Heart left ventricle (tissue), 16 donors: Measurements from ENCODE around the gene PLPPR1. TPM values are rescaled to one million over a fixed set of nuclear protein-coding genes. Genes with fewer than 3 reads are reported as not detected.
A peak's percentile ranks its signal among the peaks of the same experiment; 100 is the strongest.

Experiments
- ATAC-seq, 4 donors: fragments of 200-7000 bp; cut with Tn5 transposase; one replicate each; pipeline ENCODE4 v1.9.1; 2020 to 2022; ENCODE audit warnings: moderate library complexity in 4 of 4, mild to moderate bottlenecking in 3 of 4, moderate number of reproducible peaks in 1 of 4
- DNase-seq, 5 donors: peaks; one replicate each; pipeline ENCODE4 v3.0.0-alpha.2; 2020
- H3K27ac ChIP-seq, 12 donors: fragments of 200-600 bp; sonication (generic) in 4 of 12; one replicate each; pipeline versions ENCODE4 v1.5.0 to v1.8.0; 2016 to 2022; ENCODE audit warnings: mild to moderate bottlenecking in 2 of 12
- H3K27me3 ChIP-seq, 9 donors: fragments of 200-600 bp; sonication (generic) in 2 of 9; one replicate each; pipeline versions ENCODE4 v1.5.1 to v1.8.0; 2016 to 2022; ENCODE audit warnings: mild to moderate bottlenecking in 3 of 9
- H3K36me3 ChIP-seq, 9 donors: fragments of 200-600 bp; sonication (generic) in 2 of 9; one replicate each; pipeline versions ENCODE4 v1.5.0 to v1.8.0; 2018 to 2022; ENCODE audit warnings: mild to moderate bottlenecking in 2 of 9
- H3K4me1 ChIP-seq, 12 donors: fragments of 200-600 bp; sonication (generic) in 4 of 12; one replicate each; pipeline versions ENCODE4 v1.5.0 to v1.8.0; 2016 to 2022; ENCODE audit warnings: mild to moderate bottlenecking in 3 of 12
- H3K4me3 ChIP-seq, 12 donors: fragments of 200-600 bp; sonication (generic) in 4 of 12; one replicate each; pipeline versions ENCODE4 v1.5.0 to v1.8.0; 2017 to 2022; ENCODE audit warnings: mild to moderate bottlenecking in 9 of 12, moderate library complexity in 4 of 12
- H3K9me3 ChIP-seq, 12 donors: fragments of 200-600 bp; sonication (generic) in 4 of 12; one replicate each; pipeline versions ENCODE4 v1.5.0 to v1.8.0; 2016 to 2022; ENCODE audit warnings: mild to moderate bottlenecking in 1 of 12
- POLR2A ChIP-seq, 2 donors: fragments of 450-650 bp; IDR thresholded peaks; one replicate each; pipeline ENCODE4 v1.6.1; 2017; ENCODE audit warnings: antibody characterized with exemption in 2 of 2, mild to moderate bottlenecking in 2 of 2, moderate library complexity in 2 of 2
- WGBS, 4 donors: extraction: QIAGEN DNeasy Blood & Tissue Kit in 2 of 4; methylation state at CpG; one replicate each; pipeline versions ENCODE4 v1.1.5 to v1.1.7; 2013 to 2018; 5-methylcytosine and 5-hydroxymethylcytosine counted together
- intact Hi-C, 10 donors: fragments of 100-400 bp; cut with DNase I; formaldehyde crosslinking; loops; one replicate each; pipeline versions ENCODE4 v1.11.1 to v1.14.2; 2022
- polyA plus RNA-seq, 2 donors: library from polyadenylated mRNA; stranded (reverse); fragments of 200-250 nt; gene quantifications; one replicate each; pipeline ENCODE4 v1.2.3, GENCODE V29; 2013
- total RNA-seq, 9 donors: library from RNA; depleted of rRNA in 2 of 9; stranded (reverse); fragments of >200 nt in 2 of 9; fragmentation: NEBNext Ultra II Directional in 3 of 9; extraction: Animal tissue kit (Norgen Biotek cat#: 25700) in 3 of 9; gene quantifications; one replicate each; pipeline versions ENCODE4 v1.1.0 to v1.2.4, GENCODE V29; 2016 to 2023
- TF ChIP-seq, protein P1 (sequence below), 12 donors: fragments of 200-600 bp; sonication (generic) in 4 of 12; IDR thresholded peaks; one replicate each; pipeline versions ENCODE4 v1.5.0 to v1.8.0; 2018 to 2022; ENCODE audit warnings: antibody characterized with exemption in 12 of 12, mild to moderate bottlenecking in 5 of 12
- donor health status: ischemic (EF 13 %, LVEDD 7.1; RV severe dilation, severe dysfunction).
- donor health status: healthy with polysubstance abuse.
- donor health status: DM: no; HTN: yes; CAD: no.
- donor health status: DM: no; HTN: no; CAD: no.
- donor health status: ischemic (EF 25% LVEDD 6.9; RV normal size, moderate dysfunction).
- donor health status: ischemic (EF 25% LVEDD 5.7; RV mildly dilated, moderate dysfunction).
- donor health status: healthy.
- donor health status: DM: yes; HTN: yes; CAD: no.
- donor health status: ischemic (EF 35%, LVEDD 5.7; RV mildly dilated, moderate dysfunction).
- donor health status: nonischemic (EF 11% LVEDD 7.7; RV severe dilation, severe dysfunction).
- donor health status: DM: yes; HTN: yes; CAD: no.
- donor health status: PGD.
- donor health status: ischemic (EF 29% LVEDD 5.4; RV normal size, mild dysfunction).
- donor health status: nonischemic (EF 23%, LVEDD 6.1; RV moderate dilation, normal function).

Gene PLPPR1
- total and polyA plus RNA-seq, 11 donors = 0.33 TPM; not detected in 10

DNA sequence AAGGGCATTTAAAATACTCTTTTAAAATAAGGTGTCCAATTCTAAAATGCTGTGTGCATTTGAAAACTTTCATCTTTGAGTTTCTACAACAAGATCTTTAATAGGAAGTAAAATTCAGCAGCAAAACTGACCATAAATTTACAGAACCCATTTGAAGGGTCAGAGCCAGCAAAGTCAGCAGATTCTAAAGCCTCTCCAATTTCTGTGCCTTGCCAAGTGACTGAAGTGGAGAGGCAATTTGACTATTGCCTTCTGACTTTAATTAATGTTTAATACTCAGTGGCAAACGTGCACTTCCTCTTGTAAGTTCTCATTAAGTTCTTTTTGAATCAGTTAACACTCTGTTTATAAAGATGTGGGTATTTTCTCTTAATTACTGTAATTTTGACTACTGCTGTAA lies 201.1 kb downstream of the PLPPR1 start:
- no peak for DNase-seq
- intact Hi-C loops = loop anchor here in 8 of 10 donors (5.0 to 10.0 kb wide), 3 partner anchors 512 to 625 kb away; no protein-coding TSS in a partner anchor
- H3K36me3 ChIP-seq = no peaks in the 10 kb centered on the region
- no peak overlapping the region for H3K27ac ChIP-seq
- no peaks in the 10 kb centered on the region for H3K4me1 ChIP-seq
- no peak for ATAC-seq
- no peaks in the 10 kb centered on the region for H3K27me3 ChIP-seq
- peaks cover 0 to 4% (median 0%) of the 10 kb centered on the region in 12 donors for H3K9me3 ChIP-seq
- WGBS, 4 donors = 23 to 30% (median 29%) methylated on average over 1 of the region's 1 CpG
- no peak overlapping the region for H3K4me3 ChIP-seq
- TF ChIP-seq, protein P1, sequence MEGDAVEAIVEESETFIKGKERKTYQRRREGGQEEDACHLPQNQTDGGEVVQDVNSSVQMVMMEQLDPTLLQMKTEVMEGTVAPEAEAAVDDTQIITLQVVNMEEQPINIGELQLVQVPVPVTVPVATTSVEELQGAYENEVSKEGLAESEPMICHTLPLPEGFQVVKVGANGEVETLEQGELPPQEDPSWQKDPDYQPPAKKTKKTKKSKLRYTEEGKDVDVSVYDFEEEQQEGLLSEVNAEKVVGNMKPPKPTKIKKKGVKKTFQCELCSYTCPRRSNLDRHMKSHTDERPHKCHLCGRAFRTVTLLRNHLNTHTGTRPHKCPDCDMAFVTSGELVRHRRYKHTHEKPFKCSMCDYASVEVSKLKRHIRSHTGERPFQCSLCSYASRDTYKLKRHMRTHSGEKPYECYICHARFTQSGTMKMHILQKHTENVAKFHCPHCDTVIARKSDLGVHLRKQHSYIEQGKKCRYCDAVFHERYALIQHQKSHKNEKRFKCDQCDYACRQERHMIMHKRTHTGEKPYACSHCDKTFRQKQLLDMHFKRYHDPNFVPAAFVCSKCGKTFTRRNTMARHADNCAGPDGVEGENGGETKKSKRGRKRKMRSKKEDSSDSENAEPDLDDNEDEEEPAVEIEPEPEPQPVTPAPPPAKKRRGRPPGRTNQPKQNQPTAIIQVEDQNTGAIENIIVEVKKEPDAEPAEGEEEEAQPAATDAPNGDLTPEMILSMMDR (IDR thresholded peaks at IDR 0.05) = no peak
- no peak for TF ChIP-seq POLR2A (IDR thresholded peaks at IDR 0.05)

DNA sequence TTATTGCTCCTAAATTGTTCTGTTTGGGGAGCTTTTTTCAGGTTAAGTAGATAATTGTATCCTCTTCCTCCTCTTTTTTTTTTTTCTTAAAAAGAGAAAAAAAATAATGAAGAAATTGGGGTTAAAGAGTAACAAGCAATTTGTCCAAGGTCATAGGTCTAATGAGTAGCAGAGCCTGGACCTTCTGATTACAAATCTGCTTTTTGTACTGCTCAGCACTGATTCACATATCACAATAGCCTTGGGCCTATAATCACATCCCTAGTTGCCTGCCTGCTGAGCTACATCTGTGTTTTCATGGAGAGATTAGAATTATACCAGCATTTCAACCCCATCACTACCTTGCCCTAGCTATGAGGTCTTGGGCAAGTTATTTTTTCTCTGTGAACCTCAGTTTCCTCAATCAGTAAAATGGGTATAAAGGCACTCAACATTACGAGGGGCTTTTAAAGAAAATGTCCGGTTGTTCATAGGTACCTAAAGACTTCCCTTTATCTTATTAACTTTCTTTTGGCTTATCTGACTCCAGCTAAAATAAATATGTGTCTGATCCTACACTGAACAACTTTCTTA lies 204.0 kb downstream of the PLPPR1 start:
- Histone ChIP-seq H3K36me3 (no peaks in the 10 kb centered on the region), H3K27ac (no peak overlapping the region), H3K9me3 (peaks cover 0 to 4% (median 0%) of the 10 kb centered on the region in 12 donors), H3K4me1 (no peaks in the 10 kb centered on the region), H3K4me3 (no peak overlapping the region), H3K27me3 (peaks cover 0 to 3% (median 0%) of the 10 kb centered on the region in 9 donors)
- no peak for TF ChIP-seq POLR2A (IDR thresholded peaks at IDR 0.05)
- TF ChIP-seq, protein P1 (IDR thresholded peaks at IDR 0.05) = no peak
- ATAC-seq = no peak
- intact Hi-C loops = loop anchor here in 8 of 10 donors (5.0 to 10.0 kb wide), 3 partner anchors 515 to 628 kb away; no protein-coding TSS in a partner anchor
- WGBS, 4 donors = 93 to 98% (median 96%) methylated on average over 2 of the region's 2 CpGs
- no peak for DNase-seq

DNA sequence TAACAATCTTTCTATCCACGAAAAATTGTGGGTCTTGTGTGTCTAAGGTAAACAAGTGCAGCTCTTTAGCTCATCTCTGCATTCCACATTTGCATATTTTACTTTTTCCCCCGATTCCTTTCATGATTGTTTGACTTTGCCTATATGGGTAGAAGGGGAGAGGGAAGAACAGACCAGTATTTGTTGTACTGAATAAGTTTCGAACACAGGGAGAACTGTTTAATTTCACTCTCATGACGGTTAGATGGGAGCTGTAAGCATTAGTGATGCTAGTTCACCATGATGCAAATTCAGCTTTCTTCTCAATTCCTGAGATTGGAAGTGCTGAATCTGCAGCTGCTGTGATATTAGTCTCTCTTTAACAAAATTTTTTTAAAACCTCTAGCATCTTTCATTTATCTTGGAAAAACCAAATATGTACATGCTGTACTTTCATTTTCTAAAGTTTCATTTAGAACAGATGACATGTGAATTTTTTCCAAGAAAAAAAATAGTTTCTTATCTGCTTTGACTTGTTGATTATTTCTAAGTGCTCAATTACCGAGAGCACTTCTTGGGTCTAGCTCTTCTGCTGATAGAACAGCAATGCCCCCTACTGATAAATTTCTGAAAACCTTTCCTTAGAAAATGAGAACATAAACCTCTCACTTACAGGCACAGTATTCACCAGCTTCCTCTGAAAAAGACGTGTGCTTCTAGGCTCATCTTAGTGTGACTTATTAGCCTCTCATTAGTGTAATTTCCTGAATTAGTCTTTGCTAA lies 206.8 kb downstream of the PLPPR1 start:
- WGBS, 4 donors = 34 to 40% (median 35%) methylated on average over 6 of the region's 6 CpGs
- peak in 1 of 4 donors; percentile 36 for ATAC-seq
- intact Hi-C loops = loop anchor here (1.0 to 10.0 kb wide), 8 partner anchors 116 to 630 kb away; no protein-coding TSS in a partner anchor

More for the DNA sequence above, 206.8 kb downstream of the PLPPR1 start:
- Histone ChIP-seq H3K27me3 (peaks cover 0 to 3% (median 0%) of the 10 kb centered on the region in 9 donors), H3K9me3 (peaks cover 0 to 4% (median 0%) of the 10 kb centered on the region in 12 donors), H3K27ac (no peak overlapping the region), H3K4me1 (no peaks in the 10 kb centered on the region), H3K4me3 (no peak overlapping the region), H3K36me3 (no peaks in the 10 kb centered on the region)
- DNase-seq = no peak
- TF ChIP-seq, protein P1 (IDR thresholded peaks at IDR 0.05) = peak; percentile 32 to 67 (median 50)
- no peak for TF ChIP-seq POLR2A (IDR thresholded peaks at IDR 0.05)
